Ishikawa (cell line): Measurements from ENCODE around the gene ARID4B.

ENCODE experiments used
- CEBPB ChIP-seq: IDR thresholded peaks from 2 replicates; pipeline ENCODE4 v1.6.1; 2012
- CREB1 ChIP-seq: IDR thresholded peaks from 2 replicates; pipeline ENCODE4 v1.6.1; 2012; ENCODE audit warnings: low read depth
- EGR1 ChIP-seq: IDR thresholded peaks from 2 replicates; pipeline ENCODE4 v1.6.1; 2012
- EP300 ChIP-seq: IDR thresholded peaks from 2 replicates; pipeline ENCODE4 v1.6.1; 2012; ENCODE audit warnings: borderline replicate concordance
- FOXM1 ChIP-seq: IDR thresholded peaks from 2 replicates; pipeline ENCODE4 v1.6.1; 2012; ENCODE audit warnings: low read depth, borderline replicate concordance
- MAX ChIP-seq: IDR thresholded peaks from 2 replicates; pipeline ENCODE4 v1.6.1; 2012
- NFIC ChIP-seq: IDR thresholded peaks from 2 replicates; pipeline ENCODE4 v1.6.1; 2012
- RAD21 ChIP-seq: IDR thresholded peaks from 2 replicates; pipeline ENCODE4 v1.6.1; 2012; ENCODE audit warnings: low read depth
- REST ChIP-seq: IDR thresholded peaks from 2 replicates; pipeline ENCODE4 v1.6.1; 2012; ENCODE audit warnings: low read depth, mild to moderate bottlenecking
- TAF1 ChIP-seq: IDR thresholded peaks from 2 replicates; pipeline ENCODE4 v1.6.1; 2012; ENCODE audit warnings: low read depth, mild to moderate bottlenecking
- TCF12 ChIP-seq: IDR thresholded peaks from 2 replicates; pipeline ENCODE4 v1.6.1; 2012; ENCODE audit warnings: low read depth
- TEAD4 ChIP-seq: IDR thresholded peaks from 2 replicates; pipeline ENCODE4 v1.6.1; 2012
- USF1 ChIP-seq: IDR thresholded peaks from 2 replicates; pipeline ENCODE4 v1.6.1; 2012
- YY1 ChIP-seq: IDR thresholded peaks from 2 replicates; pipeline ENCODE4 v1.6.1; 2012; ENCODE audit warnings: low read depth

- TF ChIP-seq EP300 = no peak
- TF ChIP-seq YY1 = no peak
- TF ChIP-seq REST = no peak
- no peak for TF ChIP-seq TCF12
- no peak for TF ChIP-seq CREB1
- no peak for TF ChIP-seq FOXM1
- TF ChIP-seq EGR1 = no peak
- TF ChIP-seq MAX = no peak
- TF ChIP-seq TEAD4 = no peak
- TF ChIP-seq RAD21 = no peak
- TF ChIP-seq TAF1 = no peak
- no peak for TF ChIP-seq CEBPB
- no peak for TF ChIP-seq NFIC
- TF ChIP-seq USF1 = no peak
Measured at GRCh38 chr1:235319255-235319654, 8.7 kb downstream of the ARID4B start.
